IMR-90 (cell line): ENCODE data around the gene OR2AP1.

Source experiments
- BHLHE40 ChIP-seq: fragments of 150-350 bp; IDR thresholded peaks from 2 replicates; pipeline ENCODE4 v1.6.1; 2016; ENCODE audit warnings: mild to moderate bottlenecking, low read depth, low read length
- CEBPB ChIP-seq: IDR thresholded peaks from 2 replicates; pipeline ENCODE4 v1.6.1; 2012; ENCODE audit warnings: low read depth, low read length, improper control_type of control experiment
- CHD1 ChIP-seq: IDR thresholded peaks from 2 replicates; pipeline ENCODE4 v1.6.1; 2012; ENCODE audit warnings: low read depth, low read length, improper control_type of control experiment
- FOS ChIP-seq: fragments of 150-350 bp; IDR thresholded peaks from 2 replicates; pipeline ENCODE4 v1.6.1; 2016; ENCODE audit warnings: low read depth, low read length
- MAFK ChIP-seq: IDR thresholded peaks from 2 replicates; pipeline ENCODE4 v1.6.1; 2012; ENCODE audit warnings: low read depth, low read length, improper control_type of control experiment
- NFE2L2 ChIP-seq: fragments of 150-350 bp; IDR thresholded peaks from 2 replicates; pipeline ENCODE4 v1.6.1; 2016; ENCODE audit warnings: low read depth, mild to moderate bottlenecking, low read length
- POLR2A ChIP-seq: IDR thresholded peaks from 2 replicates; pipeline ENCODE4 v1.6.1; 2012; ENCODE audit warnings: mild to moderate bottlenecking, low read depth, low read length
- RAD21 ChIP-seq: IDR thresholded peaks from 2 replicates; pipeline ENCODE4 v1.6.1; 2012; ENCODE audit warnings: low read length, improper control_type of control experiment
- RCOR1 ChIP-seq: IDR thresholded peaks from 2 replicates; pipeline ENCODE4 v1.6.1; 2012; ENCODE audit warnings: mild to moderate bottlenecking, low read length, improper control_type of control experiment; ENCODE audit not compliant: insufficient replicate concordance
- RFX5 ChIP-seq: IDR thresholded peaks from 2 replicates; pipeline ENCODE4 v1.8.0; 2012; ENCODE audit warnings: low read depth, mild to moderate bottlenecking, low read length, moderate library complexity
- SMC3 ChIP-seq: fragments of 150-350 bp; IDR thresholded peaks from 2 replicates; pipeline ENCODE4 v1.6.1; 2016; ENCODE audit warnings: low read depth, mild to moderate bottlenecking, antibody characterized with exemption, low read length, moderate library complexity
- TF ChIP-seq, protein P1 (sequence below): conservative IDR thresholded peaks from 2 replicates; pipeline ENCODE4 v1.5.1; 2012; ENCODE audit warnings: mild to moderate bottlenecking, low read depth, low read length, improper control_type of control experiment
- TF ChIP-seq, protein P2 (sequence below): fragments of 150-350 bp; IDR thresholded peaks from 2 replicates; pipeline ENCODE4 v1.6.1; 2017; ENCODE audit warnings: mild to moderate bottlenecking, antibody characterized with exemption, low read length, low read depth

DNA sequence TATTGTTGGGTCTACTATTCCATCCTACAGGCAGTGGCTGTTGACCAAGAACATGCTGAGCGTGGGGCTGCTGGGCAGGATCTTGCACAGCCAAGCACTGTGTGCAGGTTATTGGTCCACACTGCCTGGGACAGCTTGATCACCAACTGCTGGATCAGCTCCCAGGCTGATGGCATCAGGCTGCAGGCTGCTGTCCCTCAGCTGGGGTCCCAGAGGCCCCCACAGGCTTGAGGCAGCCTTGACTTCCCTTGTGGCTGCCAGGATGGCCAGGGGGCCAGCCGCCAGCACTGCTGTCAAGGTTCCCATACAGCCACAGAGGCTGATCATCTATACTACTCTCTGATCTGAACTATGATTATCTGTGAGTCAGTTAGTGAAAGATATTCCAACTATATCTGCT lies 9.8 kb downstream of the OR2AP1 start:
- TF ChIP-seq, protein P1, sequence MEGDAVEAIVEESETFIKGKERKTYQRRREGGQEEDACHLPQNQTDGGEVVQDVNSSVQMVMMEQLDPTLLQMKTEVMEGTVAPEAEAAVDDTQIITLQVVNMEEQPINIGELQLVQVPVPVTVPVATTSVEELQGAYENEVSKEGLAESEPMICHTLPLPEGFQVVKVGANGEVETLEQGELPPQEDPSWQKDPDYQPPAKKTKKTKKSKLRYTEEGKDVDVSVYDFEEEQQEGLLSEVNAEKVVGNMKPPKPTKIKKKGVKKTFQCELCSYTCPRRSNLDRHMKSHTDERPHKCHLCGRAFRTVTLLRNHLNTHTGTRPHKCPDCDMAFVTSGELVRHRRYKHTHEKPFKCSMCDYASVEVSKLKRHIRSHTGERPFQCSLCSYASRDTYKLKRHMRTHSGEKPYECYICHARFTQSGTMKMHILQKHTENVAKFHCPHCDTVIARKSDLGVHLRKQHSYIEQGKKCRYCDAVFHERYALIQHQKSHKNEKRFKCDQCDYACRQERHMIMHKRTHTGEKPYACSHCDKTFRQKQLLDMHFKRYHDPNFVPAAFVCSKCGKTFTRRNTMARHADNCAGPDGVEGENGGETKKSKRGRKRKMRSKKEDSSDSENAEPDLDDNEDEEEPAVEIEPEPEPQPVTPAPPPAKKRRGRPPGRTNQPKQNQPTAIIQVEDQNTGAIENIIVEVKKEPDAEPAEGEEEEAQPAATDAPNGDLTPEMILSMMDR = no peak
- TF ChIP-seq POLR2A (no peak), MAFK (no peak), RAD21 (no peak), RCOR1 (no peak), CEBPB (no peak), RFX5 (no peak), FOS (no peak), BHLHE40 (no peak), CHD1 (no peak), SMC3 (no peak), NFE2L2 (no peak)
- TF ChIP-seq, protein P2, sequence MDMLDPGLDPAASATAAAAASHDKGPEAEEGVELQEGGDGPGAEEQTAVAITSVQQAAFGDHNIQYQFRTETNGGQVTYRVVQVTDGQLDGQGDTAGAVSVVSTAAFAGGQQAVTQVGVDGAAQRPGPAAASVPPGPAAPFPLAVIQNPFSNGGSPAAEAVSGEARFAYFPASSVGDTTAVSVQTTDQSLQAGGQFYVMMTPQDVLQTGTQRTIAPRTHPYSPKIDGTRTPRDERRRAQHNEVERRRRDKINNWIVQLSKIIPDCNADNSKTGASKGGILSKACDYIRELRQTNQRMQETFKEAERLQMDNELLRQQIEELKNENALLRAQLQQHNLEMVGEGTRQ = no peak
